ENCODE data around the gene TLX2.

TLX2 gene

DNA sequence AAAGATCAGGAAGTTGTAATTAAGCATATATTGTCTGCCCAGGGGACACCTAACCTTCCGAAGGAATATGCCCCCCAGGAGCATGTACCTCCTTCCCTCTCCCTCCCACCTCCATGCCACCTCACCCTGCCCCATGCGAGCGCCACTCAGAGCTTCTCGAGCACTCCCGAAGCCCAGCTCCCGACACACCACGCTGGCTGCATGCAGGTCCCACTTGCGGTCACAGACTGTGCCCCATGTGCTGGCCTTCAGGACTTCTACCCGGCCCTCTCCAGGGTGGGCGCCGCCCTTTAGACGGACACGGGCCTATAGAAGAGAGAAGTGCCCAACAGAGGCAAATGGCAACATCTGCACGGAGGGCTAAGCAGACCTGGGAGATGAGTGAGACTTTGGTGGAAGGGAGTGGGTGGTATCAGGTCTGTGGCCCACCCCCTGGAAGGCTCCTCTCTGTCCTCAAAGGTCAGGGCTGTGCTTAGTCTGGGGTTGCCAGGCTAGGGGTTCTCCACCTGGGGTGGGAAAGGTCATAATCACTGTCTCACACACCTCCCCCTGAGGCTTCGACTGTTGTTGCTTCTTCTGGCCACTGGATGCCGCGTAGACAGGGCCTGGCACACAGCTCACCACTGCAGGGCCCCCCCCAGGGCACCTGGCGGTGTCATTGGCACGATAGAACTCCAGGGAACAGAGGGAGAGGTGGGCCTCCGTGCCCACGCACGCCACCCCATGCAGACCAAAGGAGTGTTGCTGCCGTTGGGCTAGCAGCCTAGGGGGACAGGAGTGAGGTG, 22.1 kb downstream of the TLX2 start:
- no peak for DNase-seq

DNA sequence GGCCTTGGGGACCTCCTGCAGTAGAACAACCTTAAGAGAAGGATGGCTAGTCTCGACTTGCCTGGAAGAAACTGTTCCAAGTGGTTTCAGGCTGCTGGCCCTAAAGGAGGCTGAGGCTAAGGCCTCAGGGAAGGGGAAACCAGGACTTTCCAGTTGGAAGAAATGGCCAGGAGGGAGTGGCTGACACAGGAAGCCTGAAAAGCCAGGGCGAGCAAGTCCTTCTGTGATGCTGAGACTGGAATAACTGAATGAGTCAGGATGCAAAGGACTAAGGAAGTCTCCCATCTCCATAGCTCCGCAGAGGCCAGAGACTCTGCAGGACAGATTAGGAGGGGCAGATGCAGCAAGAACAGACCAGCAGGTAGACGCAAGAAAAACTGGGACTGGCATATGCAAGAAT, 22.9 kb downstream of the TLX2 start:
- no peak for DNase-seq

DNA sequence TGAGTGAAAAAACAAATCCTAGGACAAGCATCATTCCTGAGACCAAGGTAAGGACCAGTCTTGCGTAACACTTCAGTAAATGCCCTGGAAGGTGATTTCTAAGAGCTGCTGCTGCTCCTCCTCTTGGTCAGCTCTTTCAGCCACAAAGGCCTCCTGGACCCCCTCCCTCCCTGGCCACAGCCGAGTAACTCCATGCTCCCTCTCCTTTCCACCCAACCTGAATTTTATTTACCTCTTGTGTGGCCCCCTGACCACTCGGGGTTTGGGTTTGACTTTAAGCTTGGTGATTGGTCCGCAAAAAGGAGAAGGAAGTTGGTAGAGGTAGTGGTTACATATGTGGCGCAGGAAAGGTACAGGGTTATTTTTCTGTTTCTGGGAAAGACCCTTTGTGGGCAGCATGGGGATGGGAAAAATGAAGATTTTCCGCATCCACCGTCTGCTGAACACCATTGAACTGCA, 24.7 kb downstream of the TLX2 start:
- DNase-seq = no peak

GRCh38 chr2:74540291-74540690, 26.0 kb downstream of the TLX2 start:
- DNase-seq = no peak

- DNase-seq = no peak
These were observed 28.7 kb downstream of the TLX2 start for GRCh38 chr2:74542978-74543377.

- DNase-seq = peak; percentile 31
These were observed 30.4 kb downstream of the TLX2 start for GRCh38 chr2:74544634-74545033.

DNA sequence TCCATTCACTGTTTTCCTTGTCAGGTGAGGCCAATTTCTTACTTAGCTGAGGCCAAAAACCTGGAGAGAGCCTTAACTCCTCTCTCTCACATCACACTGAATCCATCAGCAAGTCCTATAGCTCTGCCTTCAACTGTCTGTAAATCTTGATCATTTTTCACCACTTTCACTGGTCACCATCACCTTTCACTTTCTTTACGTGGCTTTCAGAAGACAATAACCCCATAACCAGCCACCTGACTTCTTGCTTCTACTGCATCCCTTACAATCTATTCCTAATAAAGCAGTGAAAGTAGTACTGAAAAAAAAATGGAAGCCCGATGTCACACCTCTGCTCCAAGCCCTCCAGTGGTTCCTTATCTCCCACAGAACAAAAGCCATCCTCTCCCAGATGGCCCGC, 31.8 kb downstream of the TLX2 start:
- DNase-seq = no peak

GRCh38 chr2:74548285-74548899, 34.1 kb downstream of the TLX2 start:
- no peak for DNase-seq

DNA sequence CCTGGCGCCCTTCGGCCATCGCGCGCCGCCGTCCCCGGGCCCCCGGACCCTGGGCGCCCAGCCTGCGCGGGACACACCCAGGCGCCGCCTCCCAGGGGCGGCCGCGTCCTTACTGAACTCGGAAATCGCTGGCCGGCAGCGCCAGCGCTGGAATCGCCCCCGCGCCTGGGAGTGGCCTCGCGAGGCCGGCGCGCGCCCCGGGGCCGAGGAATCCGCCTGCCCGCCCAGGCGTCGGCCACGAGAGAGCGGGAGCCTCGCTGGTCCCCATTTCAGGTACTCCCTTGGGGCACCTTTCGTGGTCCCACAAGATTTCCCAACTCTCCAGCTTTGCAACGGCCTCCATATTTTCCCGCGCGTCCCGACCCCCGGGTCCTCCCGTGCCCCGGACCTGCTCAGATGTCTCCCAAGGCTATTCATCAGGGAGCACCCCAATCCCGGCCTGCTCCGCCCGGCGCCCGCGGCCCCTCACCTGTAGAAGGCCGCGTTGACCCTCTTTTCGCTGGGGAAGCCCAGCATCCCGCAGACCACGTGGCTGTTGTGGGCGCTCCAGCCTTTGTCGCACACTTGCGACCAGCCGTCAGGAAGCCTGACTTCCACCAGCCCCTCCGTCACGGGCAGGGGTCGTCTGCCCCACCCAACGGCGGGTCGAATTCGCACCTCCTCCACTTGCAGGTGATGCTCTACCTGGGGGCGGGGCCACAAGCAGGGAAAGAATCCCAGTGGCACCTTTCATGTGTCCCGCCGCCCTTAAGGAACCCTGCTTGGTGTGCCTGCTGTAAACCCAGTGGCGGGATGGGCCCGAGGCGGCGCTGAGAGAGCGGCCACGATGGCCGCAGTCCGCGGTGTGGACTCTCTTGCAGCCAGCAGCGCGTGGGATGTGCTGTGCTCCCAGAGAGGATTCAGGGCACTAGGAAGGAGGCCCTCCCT, 34.9 kb downstream of the TLX2 start:
- no peak for DNase-seq

DNA sequence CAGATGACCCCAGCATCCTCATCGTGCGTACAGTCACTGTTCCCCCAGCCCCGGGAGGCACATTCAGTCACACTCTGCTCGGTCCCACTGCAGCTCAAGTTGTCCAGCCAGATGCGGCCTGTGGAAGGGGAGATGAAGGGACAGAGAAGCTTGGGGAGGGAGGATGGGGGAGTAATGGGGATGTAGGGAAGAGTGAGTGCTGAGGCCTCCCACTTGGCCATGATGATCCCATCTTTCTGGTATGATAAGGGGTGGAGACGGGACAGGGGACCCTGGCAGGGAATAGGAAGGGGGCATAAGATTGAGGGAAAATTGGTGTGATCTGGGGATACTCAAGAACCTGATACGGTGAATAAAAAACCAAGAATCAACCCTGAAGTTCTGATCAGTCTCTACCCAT, 36.0 kb downstream of the TLX2 start:
- DNase-seq = no peak

- no peak for DNase-seq
These were observed 37.3 kb downstream of the TLX2 start for GRCh38 chr2:74551530-74551929.

DNA sequence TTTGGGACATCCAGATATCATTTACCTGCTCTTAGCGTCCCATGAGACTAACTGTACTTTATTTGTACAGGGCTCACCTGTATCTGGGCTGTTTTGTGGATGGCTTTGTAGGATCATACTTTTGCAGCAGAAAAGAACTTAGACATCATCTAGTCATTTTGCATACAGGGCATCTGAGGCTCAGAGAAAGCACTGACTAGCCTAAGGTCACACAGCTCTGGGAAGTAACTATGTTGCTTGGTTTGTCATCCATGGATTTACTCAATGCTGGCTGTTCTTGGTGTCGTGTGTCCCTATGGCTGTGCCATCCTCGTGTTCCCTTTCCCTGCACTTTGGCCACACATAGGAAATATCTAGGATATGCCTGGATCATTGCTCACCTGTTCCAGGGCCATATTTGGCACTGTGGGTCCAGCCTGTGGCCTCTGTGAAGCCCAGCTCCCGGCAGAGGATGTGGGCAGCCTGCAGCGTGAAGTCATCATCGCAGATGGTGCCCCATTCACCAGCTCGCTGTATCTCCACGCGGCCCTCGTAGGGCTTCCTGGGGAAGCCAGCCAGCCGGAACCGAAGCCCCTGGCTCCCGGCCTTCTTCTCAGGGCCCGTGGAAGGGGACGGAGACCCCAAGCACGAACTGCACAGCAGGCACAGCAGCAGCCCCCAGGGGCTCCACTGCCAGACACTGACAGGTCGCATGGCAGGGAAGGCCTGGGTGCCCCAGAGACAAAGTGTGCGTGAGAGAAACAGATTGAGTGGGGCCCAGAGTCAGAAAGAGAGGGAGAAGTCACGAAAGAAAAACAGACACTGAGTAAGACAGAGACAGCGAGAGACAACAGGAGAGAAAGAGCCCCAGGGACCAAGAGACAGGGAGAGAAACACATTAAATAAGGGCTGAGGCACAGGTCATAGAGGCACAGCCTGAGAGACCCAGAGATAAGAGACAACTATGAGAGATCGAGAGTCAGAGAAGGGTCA, 38.0 kb downstream of the TLX2 start:
- no peak for DNase-seq

DNA sequence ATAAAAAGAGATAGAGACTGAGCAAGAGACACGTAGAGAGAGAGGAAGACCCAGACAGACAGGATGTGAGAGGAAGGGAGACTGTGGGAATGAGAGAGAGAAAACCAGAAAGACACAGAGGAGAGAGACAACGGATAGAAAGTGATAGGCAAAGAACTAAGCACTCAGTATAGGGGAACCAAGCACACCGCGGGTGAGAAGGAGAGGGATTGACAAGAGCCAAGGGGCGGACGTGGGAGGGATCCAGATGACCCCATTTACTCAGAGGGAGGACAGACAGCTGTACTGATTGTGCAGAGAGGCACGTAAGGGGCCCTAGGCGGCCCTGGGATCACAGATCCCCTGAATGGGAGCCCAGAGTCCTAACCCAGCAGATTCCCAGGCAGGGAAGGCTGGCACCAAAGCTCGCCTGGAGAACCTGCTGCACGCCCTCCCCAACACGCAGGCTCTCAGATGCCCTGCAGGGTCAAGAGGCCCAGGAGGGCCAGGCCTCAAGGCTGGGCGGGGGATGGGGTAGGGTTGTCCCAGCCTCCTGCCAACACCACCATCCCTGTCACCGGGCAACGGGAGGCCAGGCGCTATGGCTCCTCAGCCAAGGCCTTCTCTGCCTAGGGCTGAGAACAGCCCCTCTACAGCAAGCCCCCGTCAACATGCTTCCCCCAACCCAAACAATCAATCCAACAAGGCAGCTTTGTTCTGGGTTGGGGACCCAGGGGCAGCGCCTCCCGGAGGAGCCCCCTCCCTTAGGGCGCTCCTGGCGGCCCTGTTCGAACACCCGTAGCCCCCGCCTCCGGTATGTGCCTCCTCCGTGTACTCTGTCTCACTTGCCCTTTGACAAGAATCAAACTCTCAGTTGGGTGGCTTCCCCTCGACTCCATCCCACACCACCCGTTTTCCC, 38.9 kb downstream of the TLX2 start:
- DNase-seq = no peak

- DNase-seq = peak; percentile 86
These were observed 39.9 kb downstream of the TLX2 start, which contains the start of the genes DOK1 and LOXL3 for GRCh38 chr2:74553892-74554819. DOK1 (plus strand) TSS chr2:74554720; CDS start chr2:74554755, 35 bp downstream. LOXL3 (minus strand) TSS chr2:74553942; CDS start chr2:74552634, 1,308 bp downstream.

- DNase-seq = peak; percentile 45
These were observed 40.7 kb downstream of the TLX2 start for GRCh38 chr2:74554820-74555531.

DNA sequence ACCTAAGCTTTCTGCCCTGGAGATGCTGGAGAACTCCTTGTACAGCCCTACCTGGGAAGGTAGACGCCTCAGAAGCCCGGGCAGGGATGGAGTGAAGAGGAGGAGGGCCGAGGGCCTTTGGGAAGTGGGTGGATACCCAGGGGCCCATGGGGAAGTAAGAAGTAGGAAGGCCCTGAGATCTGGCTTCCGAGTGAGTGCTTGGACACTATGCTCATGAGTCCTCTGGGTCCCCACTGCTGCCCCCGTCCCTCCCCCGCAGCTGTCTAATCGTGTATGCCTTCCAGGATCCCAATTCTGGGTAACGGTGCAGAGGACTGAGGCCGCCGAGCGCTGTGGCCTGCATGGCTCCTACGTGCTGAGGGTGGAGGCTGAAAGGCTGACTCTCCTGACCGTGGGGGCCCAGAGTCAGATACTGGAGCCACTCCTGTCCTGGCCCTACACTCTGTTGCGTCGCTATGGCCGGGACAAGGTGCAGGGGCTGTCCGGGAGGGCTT, 41.4 kb downstream of the TLX2 start:
- no peak for DNase-seq

DNA sequence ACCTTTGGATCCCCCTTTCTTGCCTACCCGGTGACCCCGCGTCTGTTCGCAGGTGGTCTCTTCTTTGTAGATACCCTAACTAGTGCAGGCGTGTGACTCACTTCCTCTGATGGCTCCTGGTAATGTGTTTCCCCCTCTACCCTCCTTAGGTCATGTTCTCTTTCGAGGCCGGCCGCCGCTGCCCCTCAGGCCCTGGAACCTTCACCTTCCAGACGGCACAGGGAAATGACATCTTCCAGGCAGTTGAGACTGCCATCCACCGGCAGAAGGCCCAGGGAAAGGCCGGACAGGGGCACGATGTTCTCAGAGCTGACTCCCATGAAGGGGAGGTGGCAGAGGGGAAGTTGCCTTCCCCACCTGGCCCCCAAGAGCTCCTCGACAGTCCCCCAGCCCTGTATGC, 41.9 kb downstream of the TLX2 start:
- DNase-seq = no peak

DNA sequence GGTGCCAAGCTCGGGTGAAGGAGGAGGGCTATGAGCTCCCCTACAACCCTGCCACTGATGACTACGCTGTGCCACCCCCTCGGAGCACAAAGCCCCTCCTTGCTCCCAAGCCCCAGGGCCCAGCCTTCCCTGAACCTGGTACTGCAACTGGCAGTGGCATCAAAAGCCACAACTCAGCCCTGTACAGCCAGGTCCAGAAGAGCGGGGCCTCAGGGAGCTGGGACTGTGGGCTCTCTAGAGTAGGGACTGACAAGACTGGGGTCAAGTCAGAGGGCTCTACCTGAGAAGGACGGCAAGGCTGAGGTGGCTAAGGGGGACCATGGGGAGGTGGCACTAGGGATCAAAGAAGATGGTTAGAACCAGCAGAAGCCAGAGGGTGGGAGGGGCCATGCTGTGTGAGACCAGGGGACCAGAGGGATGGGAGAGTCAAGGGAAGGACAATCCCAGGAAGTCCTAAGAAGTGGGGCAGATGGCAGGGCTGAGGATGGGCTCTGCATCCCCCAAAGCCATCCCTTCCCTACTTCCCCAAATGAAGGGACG, 42.7 kb downstream of the TLX2 start:
- DNase-seq = no peak

Measured in CD4-positive, alpha-beta T cell treated with Interleukin-21 for 1 hour (primary cell).